ENCODE measurements around the gene DHX8.
A peak's percentile ranks its signal among the peaks of the same experiment; 100 is the strongest.
"Not testable (repeated sequence)": the region's sequence is repeated elsewhere in the genome, so short reads cannot be mapped to it uniquely, and the experiment has no call there.

DHX8 gene

GRCh38 chr17:43490621-43491020, 6.8 kb downstream of the DHX8 start:
- in situ Hi-C loops (cut with MboI; ENCODE audit: low sequenced_read_pairs, unreplicated experiment), result no loop called here
- no peak for TF ChIP-seq CTCF (IDR thresholded peaks at IDR 0.05; ENCODE audit: borderline replicate concordance, control extremely low read depth, extremely low read depth, insufficient read depth, missing control alignments)
- no peak for DNase-seq (ENCODE audit: low spot score)

- DNase-seq (ENCODE audit: low spot score); in situ Hi-C loops (cut with MboI; ENCODE audit: low sequenced_read_pairs, unreplicated experiment): not testable (repeated sequence)
Observed at GRCh38 chr17:43509440-43509839, 25.7 kb downstream of the DHX8 start.

- in situ Hi-C loops (cut with MboI; ENCODE audit: low sequenced_read_pairs, unreplicated experiment); DNase-seq (ENCODE audit: low spot score): not testable (repeated sequence)
Observed at GRCh38 chr17:43511199-43511598, 27.4 kb downstream of the DHX8 start.

- no peak for TF ChIP-seq CTCF (IDR thresholded peaks at IDR 0.05; ENCODE audit: borderline replicate concordance, control extremely low read depth, extremely low read depth, insufficient read depth, missing control alignments)
- in situ Hi-C loops (cut with MboI; ENCODE audit: low sequenced_read_pairs, unreplicated experiment), result no loop called here
- DNase-seq (ENCODE audit: low spot score), result no peak
Observed at GRCh38 chr17:43515656-43516055, 31.9 kb downstream of the DHX8 start.

- DNase-seq (ENCODE audit: low spot score), result no peak
- in situ Hi-C loops (cut with MboI; ENCODE audit: low sequenced_read_pairs, unreplicated experiment), result no loop called here
- no peak for TF ChIP-seq CTCF (IDR thresholded peaks at IDR 0.05; ENCODE audit: borderline replicate concordance, control extremely low read depth, extremely low read depth, insufficient read depth, missing control alignments)
Observed at GRCh38 chr17:43517161-43517560, 33.4 kb downstream of the DHX8 start.

GRCh38 chr17:43517615-43518386, 34.0 kb downstream of the DHX8 start:
- in situ Hi-C loops (cut with MboI; ENCODE audit: low sequenced_read_pairs, unreplicated experiment), result no loop called here
- no peak for TF ChIP-seq CTCF (IDR thresholded peaks at IDR 0.05; ENCODE audit: borderline replicate concordance, control extremely low read depth, extremely low read depth, insufficient read depth, missing control alignments)
- peak; percentile 73 for DNase-seq (ENCODE audit: low spot score)

GRCh38 chr17:43521389-43521788, 37.6 kb downstream of the DHX8 start:
- TF ChIP-seq CTCF (IDR thresholded peaks at IDR 0.05; ENCODE audit: borderline replicate concordance, control extremely low read depth, extremely low read depth, insufficient read depth, missing control alignments), result no peak
- DNase-seq (ENCODE audit: low spot score), result no peak
- in situ Hi-C loops (cut with MboI; ENCODE audit: low sequenced_read_pairs, unreplicated experiment), result no loop called here
